ENCODE results near the gene SSR1. TPM values are rescaled to one million over a fixed set of nuclear protein-coding genes. Genes with fewer than 3 reads are reported as not detected.
A peak's percentile ranks its signal among the peaks of the same experiment; 100 is the strongest.

Gene SSR1
- total and polyA plus RNA-seq, 2 of the 13 experiments (the other 11 are each of a cell fraction or from before 2014, with no cell fraction given): 203 to 243 TPM

GRCh38 chr6:7268362-7268761 lies 44.6 kb downstream of the SSR1 start:
- no TSS peak for BruUV-seq (replicated peaks)

More at GRCh38 chr6:7268362-7268761, 44.6 kb downstream of the SSR1 start:
- Histone ChIP-seq H3K9me3 (ENCODE audit: low read length) (no peaks in the 10 kb centered on the region), H3K9ac (ENCODE audit: insufficient read depth, low read depth, low read length) (no peak overlapping the region), H3K4me3 (replicated peaks in 1 of 3; ENCODE audit: insufficient read depth in 1 of 3, low read depth in 2 of 3, low read length in 3 of 3) (no peak overlapping the region), H3K4me2 (ENCODE audit: low read depth, low read length) (no peak overlapping the region), H3K36me3 (replicated peaks in 1 of 2; ENCODE audit: control insufficient read depth in 1 of 2, insufficient read depth in 2 of 2, low read length in 2 of 2) (no peaks in the 10 kb centered on the region), H3K27me3 (ENCODE audit: control insufficient read depth in 1 of 2, insufficient read depth in 2 of 2, low read length in 2 of 2) (no peaks in the 10 kb centered on the region), H3K79me2 (ENCODE audit: insufficient read depth, low read length) (no peaks in the 10 kb centered on the region), H3K4me1 (ENCODE audit: insufficient read depth, low read length) (peaks cover 53% of the 10 kb centered on the region), H4K20me1 (ENCODE audit: insufficient read depth, low read length) (no peaks in the 10 kb centered on the region), H3K27ac (ENCODE audit: extremely low read length, insufficient read depth, low read length) (no peak overlapping the region), H2AFZ (ENCODE audit: low read length) (no peak overlapping the region)
- POLR2A ChIA-PET: no interaction called here
- CTCF ChIA-PET (ENCODE audit: low intra/inter-chr PET ratio, low total read pairs): no interaction called here
- TF ChIP-seq JUN (CRISPR knock-in tag; IDR thresholded peaks at IDR 0.05): no peak
- TF ChIP-seq NFATC3 (CRISPR knock-in tag; IDR thresholded peaks at IDR 0.05): no peak
- TF ChIP-seq HDAC6 (IDR thresholded peaks at IDR 0.05; ENCODE audit: low read depth, low read length): no peak
- TF ChIP-seq REPIN1 (CRISPR knock-in tag; IDR thresholded peaks at IDR 0.05; ENCODE audit: borderline replicate concordance, low read depth): no peak
- TF ChIP-seq ZNF260 (CRISPR knock-in tag; IDR thresholded peaks at IDR 0.05; ENCODE audit: borderline replicate concordance, low read depth): no peak
- TF ChIP-seq ZBTB4 (CRISPR knock-in tag; IDR thresholded peaks at IDR 0.05; ENCODE audit: borderline replicate concordance): 0 out of 2 replicates have a peak, but pooled peaks have one; percentile 15
- TF ChIP-seq ZNF776 (CRISPR knock-in tag; IDR thresholded peaks at IDR 0.05): no peak
- 0 out of 2 replicates have a peak, but pooled peaks have one; percentile 63 for TF ChIP-seq KLF13 (CRISPR knock-in tag; IDR thresholded peaks at IDR 0.05)
- TF ChIP-seq FOXP1 (IDR thresholded peaks at IDR 0.05): no peak
- TF ChIP-seq FOXP1 (CRISPR knock-in tag; IDR thresholded peaks at IDR 0.05): no peak
- TF ChIP-seq GMEB2 (CRISPR knock-in tag; IDR thresholded peaks at IDR 0.05; ENCODE audit: low read depth): no peak
- TF ChIP-seq RFX5 (IDR thresholded peaks at IDR 0.05; ENCODE audit: low read depth, low read length): no peak
- ATAC-seq (no peak), DNase-seq (ENCODE audit: low spot score) (no peak), FAIRE-seq (no peak)
- 95% methylated on average over 16 of the region's 20 CpGs for WGBS (ENCODE audit: low lambda C conversion rate)
- intact Hi-C loops (cut with micrococcal nuclease; ENCODE audit: unreplicated experiment) (no loop called here), in situ Hi-C loops (cut with HindIII; ENCODE audit: extremely low pct_ligation_motif_present, low pct_unique_long_range_greater_than_20kb) (no loop called here)
